Karpas-422 (cell line): ENCODE results near the gene JADE3. TPM values are rescaled to one million over a fixed set of nuclear protein-coding genes. Genes with fewer than 3 reads are reported as not detected.
A peak's percentile ranks its signal among the peaks of the same experiment; 100 is the strongest.

Experiments
- DNase-seq: peaks from one replicate; pipeline ENCODE4 v3.0.0-alpha.2; 2015
- H2AFZ ChIP-seq: fragments of 200-600 bp; sonication (generic); 2 replicates; pipeline ENCODE4 v1.6.1; 2014; ENCODE audit warnings: antibody characterized with exemption, low read length, mixed read lengths
- H3K27ac ChIP-seq: fragments of 200-600 bp; sonication (generic); 2 replicates; pipeline ENCODE4 v1.5.1; 2014; ENCODE audit warnings: mild to moderate bottlenecking, low read length, moderate library complexity
- H3K27me3 ChIP-seq: fragments of 200-600 bp; sonication (generic); 2 replicates; pipeline ENCODE4 v1.6.1; 2014; ENCODE audit warnings: low read length, mixed read lengths
- H3K36me3 ChIP-seq: fragments of 200-600 bp; sonication (generic); 2 replicates; pipeline ENCODE4 v1.6.1; 2014; ENCODE audit warnings: low read length, mixed read lengths; ENCODE audit not compliant: insufficient read depth
- H3K4me1 ChIP-seq: fragments of 200-600 bp; sonication (generic); 2 replicates; pipeline ENCODE4 v1.6.1; 2014; ENCODE audit warnings: mild to moderate bottlenecking, low read length, mixed read lengths
- H3K4me2 ChIP-seq: fragments of 200-600 bp; sonication (generic); 2 replicates; pipeline ENCODE4 v1.6.1; 2014; ENCODE audit warnings: low read length, low read depth, mild to moderate bottlenecking; ENCODE audit not compliant: poor library complexity, severe bottlenecking
- H3K4me3 ChIP-seq: fragments of 200-600 bp; sonication (generic); 2 replicates; pipeline ENCODE4 v1.5.1; 2014; ENCODE audit warnings: mild to moderate bottlenecking, antibody characterized with exemption, low read length, mixed read lengths
- H3K79me2 ChIP-seq: fragments of 200-600 bp; sonication (generic); 2 replicates; pipeline ENCODE4 v1.6.1; 2014; ENCODE audit warnings: mild to moderate bottlenecking, low read length, mixed read lengths
- H3K9ac ChIP-seq: fragments of 200-600 bp; sonication (generic); 2 replicates; pipeline ENCODE4 v1.6.0; 2014; ENCODE audit warnings: low read length
- H3K9me2 ChIP-seq: fragments of 200-600 bp; sonication (generic), shearing (Covaris generic); replicated peaks from 2 replicates; pipeline ENCODE4 v1.6.0; 2014; ENCODE audit warnings: mild to moderate bottlenecking, low read length, moderate library complexity; ENCODE audit not compliant: insufficient read depth
- H3K9me3 ChIP-seq: fragments of 300-700, 200-600 bp; sonication (generic); 2 replicates; pipeline ENCODE4 v1.6.1; 2014; ENCODE audit warnings: low read length, mixed read lengths
- H4K20me1 ChIP-seq: fragments of 200-600 bp; sonication (generic); 2 replicates; pipeline ENCODE4 v1.6.1; 2014; ENCODE audit warnings: mild to moderate bottlenecking, antibody characterized with exemption, low read length, low read depth; ENCODE audit not compliant: insufficient read depth
- total RNA-seq: library from RNA; depleted of rRNA; stranded (reverse); fragments of >200 nt; shearing (Covaris generic); gene quantifications from 2 replicates; pipeline ENCODE4 v1.2.3, GENCODE V29; 2014; ENCODE audit warnings: low replicate concordance

JADE3 gene
- total RNA-seq, 1 experiment from 2014 or later = 0.07 TPM

DNA sequence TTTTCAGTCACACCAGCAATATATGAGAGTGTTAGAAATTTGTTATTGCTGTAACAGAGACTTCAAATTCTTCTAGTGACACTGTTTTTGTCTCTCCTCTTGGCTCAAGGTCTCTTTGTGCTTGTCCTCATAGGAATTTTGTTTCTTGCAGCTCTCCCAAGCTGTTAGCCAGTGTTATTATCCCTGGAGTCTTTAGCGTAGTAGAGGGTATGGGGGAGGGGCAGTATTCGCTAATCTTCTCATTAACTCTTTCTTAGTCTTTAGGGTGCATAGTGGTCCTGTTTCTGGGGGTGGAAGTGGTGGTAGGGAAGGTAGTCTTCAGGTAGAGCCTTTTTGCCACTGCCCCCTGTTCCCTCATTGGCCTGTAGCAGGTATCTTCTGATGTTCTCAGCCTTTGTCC, 79.4 kb downstream of the JADE3 start:
- H3K79me2 ChIP-seq = no peaks in the 10 kb centered on the region
- no peaks in the 10 kb centered on the region for H3K4me1 ChIP-seq
- H3K27me3 ChIP-seq = no peaks in the 10 kb centered on the region
- no peak overlapping the region for H3K27ac ChIP-seq
- no peaks in the 10 kb centered on the region for H4K20me1 ChIP-seq
- no peaks in the 10 kb centered on the region for H3K9me3 ChIP-seq
- H3K36me3 ChIP-seq = no peaks in the 10 kb centered on the region
- H3K9me2 ChIP-seq = no peaks in the 10 kb centered on the region
- no peak overlapping the region for H3K9ac ChIP-seq
- H3K4me2 ChIP-seq = no peak overlapping the region
- no peak overlapping the region for H2AFZ ChIP-seq
- no peak overlapping the region for H3K4me3 ChIP-seq
- DNase-seq = no peak

DNA sequence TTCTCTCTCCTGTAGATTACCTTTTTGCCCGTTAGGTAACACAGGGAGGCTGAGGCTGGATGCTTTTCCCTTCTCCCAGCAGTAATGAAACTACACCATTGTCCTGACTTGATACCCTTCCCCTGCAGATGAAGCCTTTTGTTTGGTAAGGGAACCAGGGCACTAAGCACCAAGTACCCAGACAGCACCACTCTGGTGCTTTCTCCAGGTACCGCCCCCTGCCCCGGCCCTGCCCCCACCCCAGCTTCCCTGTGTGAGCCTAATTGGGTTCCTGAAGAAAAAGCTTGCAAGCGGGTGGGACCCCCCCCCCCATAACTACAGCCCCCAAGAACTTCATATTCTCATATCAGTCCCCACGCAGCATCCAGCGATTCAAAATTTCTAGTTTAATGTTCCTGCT, 79.8 kb downstream of the JADE3 start:
- Histone ChIP-seq H3K9me3 (no peaks in the 10 kb centered on the region), H3K9me2 (no peaks in the 10 kb centered on the region), H3K4me1 (no peaks in the 10 kb centered on the region), H3K4me3 (no peak overlapping the region), H3K27ac (no peak overlapping the region), H3K79me2 (no peaks in the 10 kb centered on the region), H2AFZ (no peak overlapping the region), H3K4me2 (no peak overlapping the region), H3K36me3 (no peaks in the 10 kb centered on the region), H4K20me1 (no peaks in the 10 kb centered on the region), H3K9ac (no peak overlapping the region), H3K27me3 (no peaks in the 10 kb centered on the region)
- DNase-seq = no peak

- Histone ChIP-seq H3K36me3 (no peaks in the 10 kb centered on the region), H4K20me1 (no peaks in the 10 kb centered on the region), H3K4me3 (no peak overlapping the region), H3K9me2 (no peaks in the 10 kb centered on the region), H3K9ac (no peak overlapping the region), H3K27ac (no peak overlapping the region), H3K4me1 (no peaks in the 10 kb centered on the region), H3K27me3 (no peaks in the 10 kb centered on the region), H3K4me2 (no peak overlapping the region), H3K9me3 (no peaks in the 10 kb centered on the region), H3K79me2 (no peaks in the 10 kb centered on the region), H2AFZ (no peak overlapping the region)
- DNase-seq = no peak
Observed at GRCh38 chrX:46994096-46994495, 81.9 kb downstream of the JADE3 start.

GRCh38 chrX:47012131-47012530, 99.9 kb downstream of the JADE3 start:
- Histone ChIP-seq H2AFZ (no peak overlapping the region), H3K79me2 (no peaks in the 10 kb centered on the region), H3K9me3 (no peaks in the 10 kb centered on the region)

DNA sequence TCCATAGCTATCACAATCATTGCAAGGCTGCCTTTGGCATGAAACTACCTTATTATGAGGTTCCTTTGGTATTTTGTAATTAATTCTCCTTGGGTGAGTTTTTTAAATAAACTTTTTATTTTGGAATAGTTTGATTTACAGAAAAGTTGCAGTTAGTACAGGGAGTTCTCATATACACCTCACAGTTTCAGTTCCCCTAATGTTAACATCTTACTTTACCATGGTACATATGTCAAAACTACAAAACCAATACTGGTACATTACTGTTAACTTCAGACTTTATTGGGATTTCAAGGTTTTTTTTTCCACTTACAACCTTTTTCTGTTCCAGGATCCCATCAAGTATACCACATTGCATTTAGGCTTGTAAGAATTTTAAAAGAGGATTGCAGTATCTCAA, 114.0 kb downstream of the JADE3 start:
- no peaks in the 10 kb centered on the region for H3K79me2 ChIP-seq
- no peaks in the 10 kb centered on the region for H4K20me1 ChIP-seq
- no peaks in the 10 kb centered on the region for H3K9me2 ChIP-seq
- H3K4me3 ChIP-seq = no peak overlapping the region
- H3K4me1 ChIP-seq = no peaks in the 10 kb centered on the region
- DNase-seq = no peak
- H3K36me3 ChIP-seq = no peaks in the 10 kb centered on the region
- no peak overlapping the region for H2AFZ ChIP-seq
- no peaks in the 10 kb centered on the region for H3K9me3 ChIP-seq
- H3K4me2 ChIP-seq = no peak overlapping the region
- no peak overlapping the region for H3K27ac ChIP-seq
- H3K27me3 ChIP-seq = no peaks in the 10 kb centered on the region
- H3K9ac ChIP-seq = no peak overlapping the region

More at GRCh38 chrX:47012131-47012530, 99.9 kb downstream of the JADE3 start:
- no peak for DNase-seq
- Histone ChIP-seq H3K36me3 (no peaks in the 10 kb centered on the region), H3K4me3 (no peak overlapping the region), H3K9me2 (no peaks in the 10 kb centered on the region), H3K9ac (no peak overlapping the region), H3K4me2 (no peak overlapping the region), H4K20me1 (no peaks in the 10 kb centered on the region), H3K27ac (no peak overlapping the region), H3K4me1 (no peaks in the 10 kb centered on the region), H3K27me3 (no peaks in the 10 kb centered on the region)

- no peaks in the 10 kb centered on the region for H3K4me1 ChIP-seq
- no peak overlapping the region for H3K4me3 ChIP-seq
- H3K9me2 ChIP-seq = no peaks in the 10 kb centered on the region
- peak; percentile 86 for DNase-seq
- H3K27me3 ChIP-seq = no peaks in the 10 kb centered on the region
- no peaks in the 10 kb centered on the region for H4K20me1 ChIP-seq
- H3K9ac ChIP-seq = no peak overlapping the region
- H3K27ac ChIP-seq = no peak overlapping the region
- H3K9me3 ChIP-seq = no peaks in the 10 kb centered on the region
- no peaks in the 10 kb centered on the region for H3K36me3 ChIP-seq
- no peak overlapping the region for H3K4me2 ChIP-seq
- H3K79me2 ChIP-seq = no peaks in the 10 kb centered on the region
- no peak overlapping the region for H2AFZ ChIP-seq
Observed at GRCh38 chrX:47030339-47030738, 118.1 kb downstream of the JADE3 start.

DNA sequence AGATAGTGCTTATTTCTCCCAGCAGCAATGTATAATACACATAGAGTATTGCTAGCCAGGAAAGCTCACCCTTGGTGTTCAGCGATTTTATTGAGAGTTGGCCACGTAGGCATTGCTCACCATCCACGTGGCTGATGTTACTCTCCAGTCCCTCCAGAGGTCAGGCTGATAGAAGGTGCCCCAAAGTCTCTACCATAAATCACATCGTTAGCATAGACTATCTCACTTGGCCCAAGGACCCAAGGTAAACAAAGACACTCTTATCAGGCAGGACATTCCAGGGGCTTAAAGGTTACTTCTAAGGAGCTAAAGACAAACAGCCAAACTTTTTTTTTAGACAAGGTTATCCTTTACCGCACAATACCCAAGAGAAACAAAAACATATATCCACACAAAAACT, 135.8 kb downstream of the JADE3 start:
- no peak for DNase-seq
- peaks cover 9% of the 10 kb centered on the region; the same call in 1 of the 2 replicates for H3K9me3 ChIP-seq
- H3K4me3 ChIP-seq = no peak overlapping the region
- H3K27ac ChIP-seq = no peak overlapping the region
- H3K9me2 ChIP-seq = no peaks in the 10 kb centered on the region
- H3K36me3 ChIP-seq = no peaks in the 10 kb centered on the region
- no peaks in the 10 kb centered on the region for H3K79me2 ChIP-seq
- H3K4me1 ChIP-seq = no peaks in the 10 kb centered on the region
- H3K4me2 ChIP-seq = no peak overlapping the region
- no peaks in the 10 kb centered on the region for H4K20me1 ChIP-seq
- H3K9ac ChIP-seq = no peak overlapping the region
- no peaks in the 10 kb centered on the region for H3K27me3 ChIP-seq
- no peak overlapping the region for H2AFZ ChIP-seq

DNA sequence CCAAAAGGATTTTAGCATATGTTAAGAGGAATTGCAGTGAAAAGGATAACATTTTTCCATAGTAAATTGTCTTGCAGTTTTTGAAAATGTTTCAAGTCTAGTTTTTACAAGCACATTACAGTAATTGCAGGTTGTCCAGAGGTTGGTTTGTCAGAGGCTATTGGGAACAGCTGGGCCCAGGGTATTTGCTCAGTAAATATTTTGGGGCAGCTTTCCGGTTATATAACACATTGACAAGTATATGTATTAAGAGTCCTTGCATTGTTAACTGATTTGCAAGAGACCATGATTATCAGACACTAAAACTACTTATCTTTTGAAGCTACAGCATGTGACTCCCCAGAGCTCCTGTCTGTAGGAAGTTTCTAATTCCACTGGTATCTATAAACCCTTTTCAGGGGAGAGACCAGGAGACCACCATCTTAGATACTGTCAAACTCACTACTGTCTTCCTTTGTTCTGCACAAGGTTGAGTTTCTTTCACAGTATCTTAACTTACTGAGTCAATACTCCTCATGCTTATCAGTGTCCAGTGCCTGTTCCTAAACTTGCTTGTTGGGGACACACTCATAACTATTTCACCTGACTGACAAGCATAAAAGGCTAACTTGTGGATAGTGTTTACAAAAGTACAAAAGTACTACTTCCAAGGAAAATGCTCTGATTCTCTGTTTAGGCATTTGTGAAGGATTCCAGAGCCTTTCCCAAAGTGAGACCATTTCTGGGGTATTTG, 147.1 kb downstream of the JADE3 start:
- H3K36me3 ChIP-seq = no peaks in the 10 kb centered on the region
- no peak for DNase-seq
- H3K79me2 ChIP-seq = no peaks in the 10 kb centered on the region
- H3K9me3 ChIP-seq = no peaks in the 10 kb centered on the region
- no peak overlapping the region for H2AFZ ChIP-seq
- no peak overlapping the region for H3K9ac ChIP-seq
- no peaks in the 10 kb centered on the region for H4K20me1 ChIP-seq
- H3K4me1 ChIP-seq = no peaks in the 10 kb centered on the region
- no peaks in the 10 kb centered on the region for H3K9me2 ChIP-seq
- no peak overlapping the region for H3K4me2 ChIP-seq
- H3K27ac ChIP-seq = no peak overlapping the region
- no peaks in the 10 kb centered on the region for H3K27me3 ChIP-seq
- no peak overlapping the region for H3K4me3 ChIP-seq
